ENCODE results near the gene SYTL2. TPM values are rescaled to one million over a fixed set of nuclear protein-coding genes. Genes with fewer than 3 reads are reported as not detected.

SYTL2 gene
- total and polyA plus RNA-seq, 4 donors = 2.6 to 27.4 (median 4.4) TPM

DNA sequence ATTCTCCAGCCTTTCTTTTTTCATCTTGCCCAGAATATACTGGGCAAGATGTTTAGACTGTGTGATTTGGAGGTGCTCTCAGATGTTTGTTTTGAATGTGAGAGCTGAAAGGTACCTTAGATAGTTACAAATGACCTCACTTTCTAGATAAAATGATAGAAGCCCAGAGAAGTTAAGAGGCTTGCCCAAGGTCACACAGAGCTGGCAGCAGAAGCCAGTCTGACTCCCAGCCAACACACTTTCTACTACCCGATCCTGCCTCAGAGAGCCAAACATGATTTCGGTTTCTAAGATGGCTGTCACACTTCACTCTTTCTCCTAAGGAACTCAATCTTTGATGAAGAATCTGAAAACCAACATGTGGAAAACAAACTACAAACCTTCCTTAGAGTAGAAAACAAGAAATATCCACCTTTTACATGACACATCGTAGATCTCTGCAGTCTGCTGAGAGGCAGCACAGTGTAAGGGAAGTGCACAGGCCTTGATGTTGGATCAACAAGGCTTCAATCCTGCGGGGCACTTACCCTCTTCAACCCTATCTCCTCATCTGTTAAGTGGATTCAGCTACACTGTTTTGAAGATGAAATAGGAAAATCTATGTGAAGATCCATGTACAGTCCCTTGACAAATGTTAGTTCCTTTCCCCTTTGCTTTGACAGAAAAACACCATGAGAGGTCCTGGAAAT is 58.6 kb downstream of the SYTL2 start:
- H3K9me3 ChIP-seq (ENCODE audit: control insufficient read depth in 4 of 4, low read length in 3 of 4) = no peaks in the 10 kb centered on the region
- WGBS = 79% methylated on average over 4 of the region's 4 CpGs
- DNase-seq (ENCODE audit: low spot score) = no peak
- H3K27ac ChIP-seq (ENCODE audit: low read depth in 1 of 2, low read length in 2 of 2) = no peak overlapping the region
- H3K4me3 ChIP-seq (ENCODE audit: low read depth in 1 of 3, low read length in 3 of 3) = no peak overlapping the region
- H3K36me3 ChIP-seq (ENCODE audit: control insufficient read depth in 4 of 4, insufficient read depth in 3 of 4, low read depth in 1 of 4, low read length in 3 of 4) = no peaks in the 10 kb centered on the region
- no peak overlapping the region for H3K9ac ChIP-seq (ENCODE audit: low read depth in 1 of 2, low read length in 2 of 2)
- no peaks in the 10 kb centered on the region for H3K27me3 ChIP-seq (ENCODE audit: control insufficient read depth in 4 of 4, insufficient read depth in 4 of 4, low read length in 3 of 4)
- no peak for TF ChIP-seq SP1 (IDR thresholded peaks at IDR 0.05)
- no peak for TF ChIP-seq NR2F2 (IDR thresholded peaks at IDR 0.05)
- TF ChIP-seq HNF4A (conservative IDR thresholded peaks at IDR 0.05) = no peak
- no peak for TF ChIP-seq FOXA1 (IDR thresholded peaks at IDR 0.05)
- TF ChIP-seq EGR1 (IDR thresholded peaks at IDR 0.05; ENCODE audit: low read depth in 2 of 2) = no peak
- no peak for TF ChIP-seq YY1 (IDR thresholded peaks at IDR 0.05)
- no peak for TF ChIP-seq TAF1 (conservative IDR thresholded peaks at IDR 0.05)
- TF ChIP-seq, protein P1, sequence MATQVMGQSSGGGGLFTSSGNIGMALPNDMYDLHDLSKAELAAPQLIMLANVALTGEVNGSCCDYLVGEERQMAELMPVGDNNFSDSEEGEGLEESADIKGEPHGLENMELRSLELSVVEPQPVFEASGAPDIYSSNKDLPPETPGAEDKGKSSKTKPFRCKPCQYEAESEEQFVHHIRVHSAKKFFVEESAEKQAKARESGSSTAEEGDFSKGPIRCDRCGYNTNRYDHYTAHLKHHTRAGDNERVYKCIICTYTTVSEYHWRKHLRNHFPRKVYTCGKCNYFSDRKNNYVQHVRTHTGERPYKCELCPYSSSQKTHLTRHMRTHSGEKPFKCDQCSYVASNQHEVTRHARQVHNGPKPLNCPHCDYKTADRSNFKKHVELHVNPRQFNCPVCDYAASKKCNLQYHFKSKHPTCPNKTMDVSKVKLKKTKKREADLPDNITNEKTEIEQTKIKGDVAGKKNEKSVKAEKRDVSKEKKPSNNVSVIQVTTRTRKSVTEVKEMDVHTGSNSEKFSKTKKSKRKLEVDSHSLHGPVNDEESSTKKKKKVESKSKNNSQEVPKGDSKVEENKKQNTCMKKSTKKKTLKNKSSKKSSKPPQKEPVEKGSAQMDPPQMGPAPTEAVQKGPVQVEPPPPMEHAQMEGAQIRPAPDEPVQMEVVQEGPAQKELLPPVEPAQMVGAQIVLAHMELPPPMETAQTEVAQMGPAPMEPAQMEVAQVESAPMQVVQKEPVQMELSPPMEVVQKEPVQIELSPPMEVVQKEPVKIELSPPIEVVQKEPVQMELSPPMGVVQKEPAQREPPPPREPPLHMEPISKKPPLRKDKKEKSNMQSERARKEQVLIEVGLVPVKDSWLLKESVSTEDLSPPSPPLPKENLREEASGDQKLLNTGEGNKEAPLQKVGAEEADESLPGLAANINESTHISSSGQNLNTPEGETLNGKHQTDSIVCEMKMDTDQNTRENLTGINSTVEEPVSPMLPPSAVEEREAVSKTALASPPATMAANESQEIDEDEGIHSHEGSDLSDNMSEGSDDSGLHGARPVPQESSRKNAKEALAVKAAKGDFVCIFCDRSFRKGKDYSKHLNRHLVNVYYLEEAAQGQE (IDR thresholded peaks at IDR 0.05) = no peak
- TF ChIP-seq, protein P2, sequence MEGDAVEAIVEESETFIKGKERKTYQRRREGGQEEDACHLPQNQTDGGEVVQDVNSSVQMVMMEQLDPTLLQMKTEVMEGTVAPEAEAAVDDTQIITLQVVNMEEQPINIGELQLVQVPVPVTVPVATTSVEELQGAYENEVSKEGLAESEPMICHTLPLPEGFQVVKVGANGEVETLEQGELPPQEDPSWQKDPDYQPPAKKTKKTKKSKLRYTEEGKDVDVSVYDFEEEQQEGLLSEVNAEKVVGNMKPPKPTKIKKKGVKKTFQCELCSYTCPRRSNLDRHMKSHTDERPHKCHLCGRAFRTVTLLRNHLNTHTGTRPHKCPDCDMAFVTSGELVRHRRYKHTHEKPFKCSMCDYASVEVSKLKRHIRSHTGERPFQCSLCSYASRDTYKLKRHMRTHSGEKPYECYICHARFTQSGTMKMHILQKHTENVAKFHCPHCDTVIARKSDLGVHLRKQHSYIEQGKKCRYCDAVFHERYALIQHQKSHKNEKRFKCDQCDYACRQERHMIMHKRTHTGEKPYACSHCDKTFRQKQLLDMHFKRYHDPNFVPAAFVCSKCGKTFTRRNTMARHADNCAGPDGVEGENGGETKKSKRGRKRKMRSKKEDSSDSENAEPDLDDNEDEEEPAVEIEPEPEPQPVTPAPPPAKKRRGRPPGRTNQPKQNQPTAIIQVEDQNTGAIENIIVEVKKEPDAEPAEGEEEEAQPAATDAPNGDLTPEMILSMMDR (IDR thresholded peaks at IDR 0.05; ENCODE audit: low read depth, low read length, missing input control) = no peak
- no peak for TF ChIP-seq RAD21 (IDR thresholded peaks at IDR 0.05)
- TF ChIP-seq GABPA (IDR thresholded peaks at IDR 0.05 in 1 of 2, conservative IDR thresholded peaks at IDR 0.05 in 1 of 2) = no peak
- TF ChIP-seq ZBTB33 (IDR thresholded peaks at IDR 0.05) = no peak
- H3K4me1 ChIP-seq (ENCODE audit: control insufficient read depth in 4 of 4, insufficient read depth in 4 of 4, low read length in 3 of 4) = no peaks in the 10 kb centered on the region

DNA sequence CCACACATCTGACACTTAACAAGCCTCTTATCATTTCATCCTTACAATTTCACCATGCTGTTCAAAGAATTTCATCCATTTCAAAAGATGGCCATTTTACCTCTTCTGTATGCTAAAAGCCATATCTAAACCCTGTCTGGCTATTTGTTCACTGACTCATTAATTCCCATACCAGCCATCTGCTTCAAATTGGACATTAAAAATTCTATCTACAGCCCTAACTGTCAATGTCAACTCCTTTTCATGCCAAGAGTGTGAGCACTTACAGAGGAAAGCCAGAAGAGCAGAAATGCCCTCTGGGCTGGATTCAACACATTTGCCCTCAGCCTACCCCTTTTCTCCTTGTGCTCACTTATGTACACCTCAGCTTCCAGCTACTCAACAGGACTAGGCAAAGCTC is 59.2 kb downstream of the SYTL2 start:
- Histone ChIP-seq H3K4me3 (ENCODE audit: low read depth in 1 of 3, low read length in 3 of 3) (no peak overlapping the region), H3K36me3 (ENCODE audit: control insufficient read depth in 4 of 4, insufficient read depth in 3 of 4, low read depth in 1 of 4, low read length in 3 of 4) (no peaks in the 10 kb centered on the region), H3K4me1 (ENCODE audit: control insufficient read depth in 4 of 4, insufficient read depth in 4 of 4, low read length in 3 of 4) (no peaks in the 10 kb centered on the region), H3K9ac (ENCODE audit: low read depth in 1 of 2, low read length in 2 of 2) (no peak overlapping the region), H3K9me3 (ENCODE audit: control insufficient read depth in 4 of 4, low read length in 3 of 4) (no peaks in the 10 kb centered on the region), H3K27me3 (ENCODE audit: control insufficient read depth in 4 of 4, insufficient read depth in 4 of 4, low read length in 3 of 4) (no peaks in the 10 kb centered on the region), H3K27ac (ENCODE audit: low read depth in 1 of 2, low read length in 2 of 2) (no peak overlapping the region)
- TF ChIP-seq JUND (IDR thresholded peaks at IDR 0.05) (no peak), HNF4A (conservative IDR thresholded peaks at IDR 0.05) (no peak), FOXA2 (IDR thresholded peaks at IDR 0.05) (no peak), EGR1 (IDR thresholded peaks at IDR 0.05; ENCODE audit: low read depth in 2 of 2) (no peak)
- no peak for DNase-seq (ENCODE audit: low spot score)

Data from liver (tissue), 9 donors.